Stimulated activated CD4-positive, alpha-beta T cell treated with anti-CD3 and anti-CD28 coated beads, Interleukin-15, amount 100 ng/mL, for 48 hours (primary cell): ENCODE measurements around the gene PARD3.

Source experiments
- DNase-seq, 2 donors: peaks; one replicate each; pipeline ENCODE4 v3.0.0-alpha.2; 2020; ENCODE audit warnings: low read depth in 2 of 2

The PARD3 gene

GRCh38 chr10:34538281-34538829 lies 276.7 kb downstream of the PARD3 start:
- DNase-seq, result no peak

- no peak for DNase-seq
Observed at GRCh38 chr10:34537629-34538231, 277.4 kb downstream of the PARD3 start.

- no peak for DNase-seq
Observed at GRCh38 chr10:34535872-34536271, 279.2 kb downstream of the PARD3 start.

GRCh38 chr10:34530778-34531177 lies 284.3 kb downstream of the PARD3 start:
- no peak for DNase-seq

- DNase-seq, result no peak
Observed at GRCh38 chr10:34528320-34528719, 286.8 kb downstream of the PARD3 start.

- no peak for DNase-seq
Observed at GRCh38 chr10:34526758-34527730, 288.1 kb downstream of the PARD3 start.

- DNase-seq, result no peak
Observed at GRCh38 chr10:34526186-34526585, 288.9 kb downstream of the PARD3 start.

- no peak for DNase-seq
Observed at GRCh38 chr10:34524369-34525091, 290.6 kb downstream of the PARD3 start.

- DNase-seq, result no peak
Observed at GRCh38 chr10:34523017-34523767, 291.9 kb downstream of the PARD3 start.

GRCh38 chr10:34522546-34522945 lies 292.6 kb downstream of the PARD3 start:
- no peak for DNase-seq

GRCh38 chr10:34520510-34520909 lies 294.6 kb downstream of the PARD3 start:
- DNase-seq, result no peak

- no peak for DNase-seq
Observed at GRCh38 chr10:34520084-34520483, 295.0 kb downstream of the PARD3 start.

- no peak for DNase-seq
Observed at GRCh38 chr10:34514290-34514689, 300.8 kb downstream of the PARD3 start.

GRCh38 chr10:34513636-34514035 lies 301.5 kb downstream of the PARD3 start:
- DNase-seq, result no peak

GRCh38 chr10:34507217-34507616 lies 307.9 kb downstream of the PARD3 start:
- DNase-seq, result no peak

- no peak for DNase-seq
Observed at GRCh38 chr10:34506786-34507185, 308.3 kb downstream of the PARD3 start.

- DNase-seq, result no peak
Observed at GRCh38 chr10:34505338-34505737, 309.8 kb downstream of the PARD3 start.

GRCh38 chr10:34504534-34504933 lies 310.6 kb downstream of the PARD3 start:
- no peak for DNase-seq

- no peak for DNase-seq
Observed at GRCh38 chr10:34503704-34504103, 311.4 kb downstream of the PARD3 start.

- no peak for DNase-seq
Observed at GRCh38 chr10:34499612-34500279, 315.4 kb downstream of the PARD3 start.

GRCh38 chr10:34498821-34499220 lies 316.3 kb downstream of the PARD3 start:
- no peak for DNase-seq
